HepG2 (cell line): ENCODE results near the gene EXOC7.

Experiments
- CTCF ChIP-seq: sonication (generic); formaldehyde crosslinking; IDR thresholded peaks from 2 replicates; pipeline ENCODE4 v1.5.0; 2020; ENCODE audit warnings: mild to moderate bottlenecking, missing genetic modification reagents, moderate library complexity
- ETS1 ChIP-seq: sonication (generic); formaldehyde crosslinking; IDR thresholded peaks from 2 replicates; pipeline ENCODE4 v1.4.0; 2020; ENCODE audit warnings: missing genetic modification reagents
- HDAC6 ChIP-seq: fragments of 200-600 bp; sonication (generic); IDR thresholded peaks from 2 replicates; pipeline ENCODE4 v1.7.0; 2017; ENCODE audit warnings: mild to moderate bottlenecking, antibody characterized with exemption, low read length, low read depth
- HOXA7 ChIP-seq: sonication (generic); formaldehyde crosslinking; IDR thresholded peaks from 2 replicates; pipeline ENCODE4 v1.8.1; 2022; ENCODE audit warnings: mild to moderate bottlenecking, missing genetic modification reagents, moderate library complexity
- POLR2AphosphoS5 ChIP-seq: IDR thresholded peaks from 2 replicates; pipeline ENCODE4 v1.6.1; 2012; ENCODE audit warnings: low read depth, low read length
- PRDM10 ChIP-seq: sonication (generic); formaldehyde crosslinking; IDR thresholded peaks from 2 replicates; pipeline ENCODE4 v1.4.0; 2020; ENCODE audit warnings: low read depth, missing genetic modification reagents
- RFX5 ChIP-seq: IDR thresholded peaks from 2 replicates; pipeline ENCODE4 v1.6.1; 2011; ENCODE audit warnings: low read depth, low read length, improper control_type of control experiment
- STAT5B ChIP-seq: sonication (generic); formaldehyde crosslinking; IDR thresholded peaks from 2 replicates; pipeline ENCODE4 v1.4.0; 2020; ENCODE audit warnings: missing genetic modification reagents
- ZNF841 ChIP-seq: sonication (generic); formaldehyde crosslinking; IDR thresholded peaks from 2 replicates; pipeline ENCODE4 v1.8.1; 2023; ENCODE audit warnings: missing genetic modification reagents, borderline replicate concordance

DNA sequence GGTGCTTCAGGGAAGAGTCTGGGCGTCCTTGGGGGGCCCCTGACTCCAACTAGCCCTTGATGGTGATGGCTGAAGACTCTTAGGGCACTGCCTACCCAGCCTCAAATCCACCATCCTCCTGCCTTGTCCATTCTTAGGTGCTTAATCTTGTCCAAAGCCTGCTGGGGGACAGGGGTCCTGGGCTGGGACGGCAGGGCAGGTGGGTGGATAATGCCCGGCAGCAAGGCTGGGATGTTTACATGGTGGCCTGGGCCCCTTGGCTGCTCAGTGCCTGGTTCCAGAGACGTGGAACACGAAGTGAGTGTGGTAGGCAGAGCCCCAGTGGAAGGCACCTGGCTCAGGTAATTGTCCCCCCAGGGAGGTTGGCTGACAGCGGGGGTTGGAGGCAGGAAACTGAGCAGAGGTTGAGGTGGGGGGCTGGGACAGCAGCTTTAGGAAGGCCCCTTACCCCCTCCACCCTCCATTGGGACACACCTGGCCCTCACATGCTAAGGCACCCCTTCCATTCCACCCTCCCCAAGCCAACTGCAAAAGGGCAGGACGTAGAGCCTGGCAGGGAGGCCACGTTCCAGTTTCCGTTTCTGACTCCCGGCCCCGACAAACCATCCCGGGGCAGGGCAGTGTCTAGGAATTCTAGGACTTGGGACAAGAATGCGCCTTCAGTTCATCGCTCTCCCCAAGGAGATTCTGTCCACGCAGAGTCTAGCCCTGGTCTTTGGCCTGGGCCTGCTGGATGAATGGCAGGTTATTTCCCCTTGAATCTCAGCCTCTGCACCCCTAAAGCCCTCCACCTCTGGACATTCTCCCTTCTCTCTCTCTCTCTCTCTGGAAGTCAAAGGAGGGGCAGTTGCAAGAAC lies 35.5 kb upstream of the EXOC7 start:
- no peak for TF ChIP-seq HOXA7 (CRISPR knock-in tag)
- TF ChIP-seq HDAC6: no peak
- TF ChIP-seq ZNF841: no peak
- TF ChIP-seq CTCF (CRISPR knock-in tag): no peak
- no peak for TF ChIP-seq POLR2AphosphoS5
- no peak for TF ChIP-seq RFX5
- TF ChIP-seq PRDM10 (CRISPR knock-in tag): no peak
- no peak for TF ChIP-seq STAT5B
- no peak for TF ChIP-seq ETS1 (CRISPR knock-in tag)
